HG02970 (cell line): Measurements from ENCODE around the gene IL12B.
"Not testable (repeated sequence)": the region's sequence is repeated elsewhere in the genome, so short reads cannot be mapped to it uniquely, and the experiment has no call there.

Experiments used
- ATAC-seq: cut with Tn5 transposase; IDR thresholded peaks from one replicate; pipeline ENCODE4 v1.9.1; 2021; ENCODE audit warnings: mild to moderate bottlenecking, moderate library complexity, moderate number of reproducible peaks; ENCODE audit not compliant: unreplicated experiment, low FRiP score

IL12B gene

DNA sequence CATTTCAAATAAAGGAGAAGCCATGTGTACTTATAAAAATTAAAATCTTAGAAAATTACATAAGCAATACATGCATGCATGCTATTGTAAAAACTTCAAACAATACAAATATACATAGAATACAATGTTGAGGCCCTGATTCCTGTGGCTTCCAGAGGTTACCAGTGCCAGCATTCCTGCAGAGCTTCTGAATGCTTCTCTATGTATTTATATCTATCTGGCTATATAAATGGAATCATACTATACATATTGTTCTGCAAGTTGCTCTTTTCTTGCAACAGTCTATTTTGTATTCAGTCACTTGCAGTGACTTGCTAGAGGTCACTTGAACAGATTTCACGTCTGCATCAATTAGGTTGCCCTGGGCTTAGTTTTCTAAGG, 3.2 kb upstream of the IL12B start:
- no peak for ATAC-seq

DNA sequence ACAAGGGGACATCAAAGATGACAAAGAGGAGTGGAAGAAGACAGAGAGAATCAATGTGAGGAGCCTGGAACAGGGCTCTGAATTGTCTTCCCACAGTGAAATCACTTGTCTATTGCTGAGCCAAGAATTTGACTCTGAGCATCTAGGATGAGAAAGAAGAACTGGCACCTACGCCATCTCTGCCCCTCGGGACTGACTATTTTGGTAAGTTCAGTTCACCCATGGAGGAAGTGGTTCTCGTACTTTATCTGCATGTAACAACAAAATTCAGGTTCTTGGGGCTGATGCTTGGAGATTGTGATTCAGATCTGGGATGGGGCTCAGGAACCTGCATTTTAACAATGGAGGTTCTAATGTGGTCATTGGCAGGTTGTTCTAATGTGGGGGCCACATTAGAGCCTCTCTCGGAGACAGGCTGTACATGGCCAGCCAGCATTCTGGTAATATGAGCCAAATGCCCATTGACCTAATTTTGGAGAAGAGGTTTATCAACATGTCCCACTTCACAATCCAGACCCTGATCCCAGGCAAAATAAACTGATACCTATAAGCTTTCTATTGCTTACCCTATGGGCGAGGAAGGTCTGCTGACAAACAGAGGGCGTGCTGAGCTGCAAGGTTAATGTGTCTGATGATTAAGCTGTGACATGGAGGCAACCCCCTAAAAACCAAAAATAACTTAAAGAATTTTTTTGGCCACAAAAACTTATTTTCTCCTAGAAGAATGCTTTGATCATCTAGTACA, 2.7 kb upstream of the IL12B start:
- ATAC-seq: no peak

DNA sequence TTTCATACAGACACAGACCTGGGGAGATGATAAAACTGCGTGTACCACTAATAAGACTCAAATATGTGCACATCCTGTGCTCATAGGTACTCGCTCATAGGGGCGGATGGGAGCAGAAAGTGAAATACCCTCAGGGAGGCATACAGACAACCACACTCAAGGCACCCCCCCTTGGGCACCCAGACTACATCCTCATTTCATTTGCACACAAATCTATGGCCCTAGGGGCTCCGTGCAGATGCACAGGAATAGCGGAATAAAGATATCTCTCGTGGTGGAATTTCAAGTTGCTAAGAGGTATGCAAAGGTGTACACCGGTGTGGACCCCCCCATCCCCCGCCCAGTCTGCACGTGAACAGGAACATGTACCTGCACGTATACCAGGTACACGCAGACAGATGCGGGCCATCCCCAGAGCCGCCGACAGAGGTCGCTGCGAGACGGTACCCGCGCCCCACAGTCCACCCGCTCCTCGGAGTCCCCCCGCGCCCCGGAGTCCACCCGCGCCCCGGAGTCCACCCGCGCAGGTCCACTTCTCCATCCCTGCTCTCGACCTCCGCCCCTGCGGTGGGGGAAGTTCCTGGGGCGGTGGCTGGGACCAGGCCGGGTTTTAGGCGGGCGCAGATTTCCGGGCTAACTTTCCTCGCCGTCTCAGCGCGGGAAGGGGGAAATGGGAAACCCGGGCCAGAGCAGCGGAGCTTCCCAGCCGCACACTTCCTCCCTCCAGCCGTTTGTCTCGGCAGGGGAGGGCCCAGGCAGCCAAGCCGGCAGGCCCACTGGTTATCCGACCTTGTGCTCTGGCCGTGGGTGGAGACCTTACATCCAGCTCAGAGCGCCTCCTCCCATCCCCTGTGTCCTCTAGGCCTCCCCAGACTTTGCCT, 1.0 kb upstream of the IL12B start:
- ATAC-seq: no peak

DNA sequence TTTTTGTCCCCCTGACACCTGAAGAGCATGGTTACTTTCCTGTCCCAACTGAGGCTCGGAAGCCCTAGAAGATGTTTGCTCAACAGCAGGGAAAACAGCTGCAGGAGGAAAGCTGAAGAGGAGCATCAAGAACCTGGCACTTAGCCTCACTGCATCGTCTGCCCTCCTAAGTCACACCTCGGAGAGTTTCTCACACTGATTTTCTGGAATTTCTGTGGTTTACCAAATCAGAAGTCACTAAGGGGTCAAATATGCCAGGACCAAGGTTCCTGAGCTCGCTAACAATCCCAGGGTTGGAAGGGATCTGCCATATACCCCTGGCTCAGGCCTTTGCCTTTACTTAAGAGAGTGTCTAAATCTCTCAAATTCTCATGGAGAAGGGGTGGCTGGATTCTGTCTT, 5.3 kb downstream of the IL12B start:
- no peak for ATAC-seq

DNA sequence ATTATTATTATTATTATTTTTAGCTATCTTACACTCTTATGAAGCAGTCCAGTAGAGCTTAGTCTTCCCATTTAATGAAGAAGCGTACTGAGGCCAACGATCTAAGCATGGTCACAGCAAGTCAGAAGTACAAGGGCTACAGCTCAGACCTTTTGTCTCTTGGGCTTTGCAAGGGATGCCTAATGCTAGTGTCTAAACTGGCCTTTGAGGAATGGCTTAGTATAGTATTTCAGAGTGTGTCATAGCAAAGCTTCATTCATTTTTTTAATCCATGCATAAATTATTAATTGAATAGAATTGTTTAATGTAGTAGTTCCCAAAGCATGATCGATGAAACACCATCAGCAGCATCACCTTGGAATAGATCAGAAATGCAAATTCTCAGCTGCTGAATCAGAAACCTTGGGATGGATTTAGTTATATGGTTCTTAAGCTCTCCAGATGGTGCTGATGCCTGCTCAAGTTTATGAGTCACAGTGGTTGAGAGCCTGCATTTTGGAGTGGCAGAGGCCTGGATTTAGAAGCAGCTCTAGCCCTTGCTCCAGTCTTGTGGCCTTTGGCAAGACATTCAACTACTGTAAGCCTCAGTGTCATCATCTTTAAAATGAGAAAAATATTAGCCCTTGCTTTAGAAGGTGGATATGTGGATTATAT, 6.1 kb downstream of the IL12B start:
- no peak for ATAC-seq

DNA sequence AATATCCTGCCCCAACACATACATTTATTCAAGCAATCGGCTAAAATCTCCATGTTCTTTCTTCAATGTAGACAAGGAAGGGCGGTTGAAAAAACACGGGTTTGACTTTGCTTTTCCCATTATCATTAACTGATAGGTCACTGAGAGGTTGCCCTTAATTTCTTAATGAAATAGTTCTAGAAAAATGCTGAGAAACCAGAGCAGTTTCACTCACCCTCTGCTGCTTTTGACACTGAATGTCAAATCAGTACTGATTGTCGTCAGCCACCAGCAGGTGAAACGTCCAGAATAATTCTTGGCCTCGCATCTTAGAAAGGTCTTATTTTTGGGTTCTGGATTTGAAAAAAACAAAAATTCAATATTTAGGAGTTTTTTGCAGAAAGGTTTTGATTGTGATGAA, 8.1 kb downstream of the IL12B start:
- ATAC-seq: no peak

DNA sequence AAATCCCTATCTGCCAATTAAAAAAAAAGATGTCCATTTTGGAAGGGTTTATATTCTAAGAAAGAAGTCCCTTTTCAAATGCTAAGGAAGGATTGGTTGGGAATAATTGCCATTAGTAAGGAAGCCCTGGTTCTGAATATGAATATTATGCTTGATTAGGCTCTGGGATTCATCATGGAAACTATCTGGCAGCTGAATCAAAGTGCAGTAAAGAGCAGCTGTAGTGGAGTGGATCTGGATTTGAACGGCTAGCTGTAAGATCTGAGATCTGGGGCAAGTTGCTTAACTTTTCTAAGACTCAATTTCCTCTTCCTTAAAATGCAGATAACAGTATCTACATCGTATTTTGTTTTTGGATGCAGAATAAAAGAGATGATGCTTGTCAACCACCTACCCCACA, 10.5 kb downstream of the IL12B start:
- no peak for ATAC-seq

DNA sequence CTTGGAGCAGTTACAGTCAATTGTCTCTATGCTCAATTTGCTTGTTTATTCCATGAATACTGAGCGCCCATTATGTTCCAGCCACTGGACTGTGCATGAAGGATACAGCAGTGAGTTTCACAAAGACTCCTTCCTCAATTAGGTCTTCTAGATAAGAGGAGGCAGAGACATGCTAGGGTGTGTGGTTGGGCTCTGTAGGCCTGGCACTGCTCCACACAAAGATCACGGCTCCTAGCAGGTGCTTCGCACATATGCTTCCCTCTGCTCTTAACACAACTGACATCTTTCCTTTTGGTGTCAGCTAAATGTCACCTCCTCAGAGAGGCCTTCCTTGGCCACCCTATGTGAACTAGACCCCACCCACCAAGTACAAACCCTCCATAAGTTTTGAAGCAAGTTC, 10.9 kb downstream of the IL12B start:
- ATAC-seq: no peak

DNA sequence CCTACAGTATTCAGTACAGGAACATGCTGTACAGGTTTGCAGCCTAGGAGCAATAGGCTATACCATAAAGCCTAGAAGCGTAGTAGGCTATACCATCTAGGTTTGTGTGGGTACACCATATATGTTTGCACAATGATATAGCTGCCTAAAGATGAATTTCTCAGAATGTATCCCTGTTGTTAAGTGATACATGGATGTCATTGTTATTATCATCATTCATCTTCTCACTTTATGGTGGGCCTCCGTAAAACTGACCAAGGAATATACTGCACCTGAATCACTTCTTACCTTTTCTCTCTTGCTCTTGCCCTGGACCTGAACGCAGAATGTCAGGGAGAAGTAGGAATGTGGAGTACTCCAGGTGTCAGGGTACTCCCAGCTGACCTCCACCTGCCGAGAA, 11.8 kb downstream of the IL12B start:
- ATAC-seq: no peak

DNA sequence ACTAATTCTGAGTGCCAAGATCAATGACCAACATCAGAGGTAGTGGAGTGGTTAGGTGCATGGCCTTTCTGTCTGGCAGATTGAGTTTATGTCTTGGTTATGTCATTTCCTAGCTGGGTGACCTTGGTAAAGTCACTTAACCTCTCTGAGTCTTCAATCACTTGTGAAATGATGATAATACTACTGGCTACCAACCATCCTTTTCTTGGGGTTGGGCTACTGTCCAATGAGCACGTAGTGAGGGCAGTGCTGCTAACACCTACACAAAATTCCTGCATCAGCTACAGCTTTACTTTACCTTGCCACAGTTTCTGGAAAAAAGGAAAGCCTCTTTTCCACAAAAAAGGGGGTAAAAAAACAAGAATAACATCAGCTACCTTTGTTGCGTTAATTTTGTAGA, 12.4 kb downstream of the IL12B start:
- no peak for ATAC-seq

DNA sequence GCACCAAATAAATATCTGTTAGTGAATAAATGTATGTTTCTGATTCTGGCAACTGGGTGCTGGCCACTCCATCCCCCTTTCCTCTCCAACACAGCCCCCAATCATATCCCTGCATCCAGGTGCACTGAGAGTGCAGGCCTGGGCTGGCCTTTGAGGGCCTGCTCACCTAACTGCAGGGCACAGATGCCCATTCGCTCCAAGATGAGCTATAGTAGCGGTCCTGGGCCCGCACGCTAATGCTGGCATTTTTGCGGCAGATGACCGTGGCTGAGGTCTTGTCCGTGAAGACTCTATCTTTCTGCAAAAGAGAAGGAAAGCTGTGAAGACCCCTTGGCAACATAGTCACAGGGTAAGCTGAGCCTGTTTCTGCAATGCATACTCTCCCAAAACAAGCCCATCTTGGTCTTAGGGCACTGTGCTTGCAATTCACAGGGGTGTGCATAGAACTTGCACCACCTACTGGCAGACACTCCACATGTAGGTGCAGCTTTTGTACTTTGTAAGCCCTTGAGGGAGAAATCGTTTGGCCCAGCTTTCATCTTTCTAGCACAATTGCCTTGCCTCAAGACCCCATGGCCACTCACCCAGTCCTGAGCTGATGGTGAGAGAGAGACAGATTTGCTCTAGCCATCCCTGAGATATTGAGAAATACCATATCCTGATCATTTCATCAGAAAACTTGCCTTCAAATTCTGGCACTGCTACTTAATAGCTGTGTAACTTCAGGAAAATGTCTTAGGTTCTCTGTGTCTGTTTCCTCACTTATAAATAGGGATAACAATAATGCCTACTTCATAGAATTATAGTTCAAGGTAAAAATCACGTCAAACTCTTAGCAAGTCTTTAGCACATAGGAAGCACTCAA, 13.5 kb downstream of the IL12B start:
- ATAC-seq: no peak

DNA sequence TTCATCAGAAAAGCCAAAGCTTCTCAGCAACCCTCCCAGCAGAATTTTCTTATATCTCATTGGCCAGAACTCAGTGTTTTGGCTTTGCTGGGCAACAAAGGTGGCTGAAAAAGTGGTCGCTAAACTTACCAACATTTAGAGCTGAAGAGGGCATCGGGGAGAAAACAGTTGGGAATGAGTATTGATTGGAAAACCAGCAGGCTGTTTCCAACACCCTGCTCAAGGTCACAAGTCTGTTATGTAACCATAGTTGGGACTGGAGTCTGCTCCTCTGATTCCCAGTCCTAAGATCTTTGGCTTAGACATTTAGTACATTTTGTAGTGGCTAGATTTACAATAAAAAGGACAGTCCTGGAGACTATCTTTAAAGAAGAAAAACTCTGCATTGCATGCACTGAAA, 17.1 kb downstream of the IL12B start:
- ATAC-seq: no peak

DNA sequence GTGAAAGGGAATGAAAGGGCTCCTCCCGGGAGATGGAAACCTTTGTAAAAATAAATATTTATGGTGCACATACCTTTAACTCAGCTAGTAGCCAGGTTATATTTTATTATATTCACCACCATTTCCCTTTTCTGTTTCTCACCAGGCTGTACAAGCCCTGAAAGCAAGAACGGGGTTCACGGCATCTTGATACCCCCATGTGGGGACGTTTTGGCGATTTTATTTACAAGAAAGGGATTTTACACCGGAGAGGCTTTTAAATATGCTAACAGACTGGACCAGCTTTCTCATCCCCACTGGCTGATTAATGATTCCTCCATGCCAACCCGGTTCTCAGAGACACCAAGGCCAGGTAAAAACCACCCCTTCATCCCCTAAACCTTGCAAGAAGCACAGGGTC, 19.2 kb downstream of the IL12B start:
- no peak for ATAC-seq

DNA sequence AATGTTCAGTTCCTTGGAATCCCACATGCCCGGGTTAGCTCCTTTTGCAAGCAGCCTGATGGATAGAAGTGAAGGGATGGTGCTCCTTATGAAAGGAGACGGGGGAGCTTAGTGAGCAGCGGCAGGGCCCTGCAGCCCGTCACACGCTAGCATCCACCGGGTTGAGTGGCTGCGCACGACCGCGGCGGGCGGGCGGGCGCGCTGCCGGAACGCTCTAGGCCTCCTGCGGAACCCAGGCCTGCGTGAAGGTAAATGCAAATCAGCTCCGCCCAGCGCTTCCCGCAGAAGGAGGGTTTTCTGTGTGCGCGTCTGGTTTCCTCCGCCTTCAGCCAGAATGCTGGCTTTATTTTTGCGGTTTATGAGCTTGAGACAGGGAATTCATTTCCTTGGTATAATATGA, 19.8 kb downstream of the IL12B start:
- ATAC-seq: no peak

DNA sequence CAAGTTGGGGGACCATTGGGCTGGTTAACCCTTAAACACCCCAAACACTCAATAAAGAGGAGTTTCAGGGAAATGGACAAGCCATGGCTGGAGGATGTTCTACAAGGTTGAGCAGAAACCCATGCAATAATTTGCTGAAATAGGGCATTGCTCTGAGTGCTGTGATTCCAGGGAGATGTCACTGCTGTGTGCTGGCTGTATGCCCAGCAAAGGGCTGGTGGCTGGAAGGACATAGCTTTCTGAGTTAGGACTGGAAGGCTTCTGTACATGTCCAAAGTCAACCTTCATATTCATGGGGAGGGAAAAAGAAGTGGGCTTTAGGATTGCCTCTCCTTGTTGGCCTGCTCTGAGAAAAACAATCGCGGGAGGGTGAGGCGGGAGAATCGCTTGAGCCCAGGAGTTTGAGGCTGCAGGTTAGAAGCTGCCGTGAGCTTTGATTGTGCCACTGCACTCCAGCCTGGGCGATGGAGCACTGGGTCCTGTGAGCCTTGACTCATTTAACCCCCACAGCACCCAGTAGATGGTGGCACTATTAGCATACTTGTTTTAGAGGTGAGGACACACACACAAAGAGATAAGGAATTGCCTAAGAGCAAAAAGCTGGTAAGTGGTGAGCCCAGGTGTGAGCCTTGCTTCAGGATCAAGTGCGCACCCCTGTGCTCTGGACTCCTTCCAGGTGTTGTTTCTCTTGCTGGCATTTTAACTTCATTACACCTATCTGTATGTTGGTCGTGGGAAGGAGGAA, 20.4 kb downstream of the IL12B start:
- no peak for ATAC-seq

DNA sequence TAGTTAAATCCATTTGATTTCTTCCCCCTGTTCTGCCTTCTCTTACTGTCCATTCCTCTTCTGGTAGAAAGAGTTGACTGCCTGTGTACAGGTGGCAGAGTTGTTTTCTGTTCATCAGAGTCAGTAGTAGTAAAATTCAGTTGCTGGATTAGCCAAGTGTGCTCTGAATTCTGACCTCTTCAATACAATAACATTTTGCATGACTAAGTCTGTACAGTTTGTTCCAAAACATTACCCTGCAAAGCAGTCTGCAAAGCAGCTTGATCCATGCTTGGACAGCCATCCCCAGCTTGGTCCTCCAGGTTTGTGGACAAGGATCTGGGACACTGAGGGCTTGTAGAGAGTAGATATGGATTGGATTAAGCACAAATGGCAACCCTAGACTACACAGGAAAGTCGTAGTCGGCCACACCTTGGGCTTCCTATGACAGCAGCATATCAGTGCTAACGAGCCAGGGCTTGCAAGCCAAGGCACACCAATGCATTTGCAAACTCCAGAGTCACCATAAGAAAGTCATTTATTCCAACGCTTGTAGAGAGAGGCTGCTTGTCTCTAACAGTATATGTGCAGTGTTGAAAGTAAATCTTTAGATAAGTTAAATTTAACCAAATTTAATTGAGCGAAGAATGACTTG, 25.2 kb downstream of the IL12B start:
- ATAC-seq: no peak

DNA sequence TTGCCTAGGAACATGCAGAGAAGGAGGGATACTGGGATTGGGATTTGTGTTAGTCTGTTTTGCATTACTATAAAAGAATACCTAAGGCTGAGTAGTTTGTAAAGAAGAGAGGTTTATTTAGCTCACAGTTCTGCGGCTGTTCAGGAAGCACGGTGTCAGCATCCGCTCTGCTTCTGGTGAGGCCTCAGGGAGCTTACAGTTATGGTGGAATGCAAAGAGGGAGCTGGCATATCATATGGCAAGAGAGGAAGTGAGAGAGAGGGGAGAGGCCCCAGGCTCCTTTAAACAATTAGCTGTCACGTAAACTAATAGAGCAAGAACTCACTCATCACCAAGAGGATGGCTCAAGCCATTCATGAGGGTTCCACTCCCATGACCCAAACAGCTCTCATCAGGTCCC, 27.0 kb downstream of the IL12B start:
- ATAC-seq: no peak

DNA sequence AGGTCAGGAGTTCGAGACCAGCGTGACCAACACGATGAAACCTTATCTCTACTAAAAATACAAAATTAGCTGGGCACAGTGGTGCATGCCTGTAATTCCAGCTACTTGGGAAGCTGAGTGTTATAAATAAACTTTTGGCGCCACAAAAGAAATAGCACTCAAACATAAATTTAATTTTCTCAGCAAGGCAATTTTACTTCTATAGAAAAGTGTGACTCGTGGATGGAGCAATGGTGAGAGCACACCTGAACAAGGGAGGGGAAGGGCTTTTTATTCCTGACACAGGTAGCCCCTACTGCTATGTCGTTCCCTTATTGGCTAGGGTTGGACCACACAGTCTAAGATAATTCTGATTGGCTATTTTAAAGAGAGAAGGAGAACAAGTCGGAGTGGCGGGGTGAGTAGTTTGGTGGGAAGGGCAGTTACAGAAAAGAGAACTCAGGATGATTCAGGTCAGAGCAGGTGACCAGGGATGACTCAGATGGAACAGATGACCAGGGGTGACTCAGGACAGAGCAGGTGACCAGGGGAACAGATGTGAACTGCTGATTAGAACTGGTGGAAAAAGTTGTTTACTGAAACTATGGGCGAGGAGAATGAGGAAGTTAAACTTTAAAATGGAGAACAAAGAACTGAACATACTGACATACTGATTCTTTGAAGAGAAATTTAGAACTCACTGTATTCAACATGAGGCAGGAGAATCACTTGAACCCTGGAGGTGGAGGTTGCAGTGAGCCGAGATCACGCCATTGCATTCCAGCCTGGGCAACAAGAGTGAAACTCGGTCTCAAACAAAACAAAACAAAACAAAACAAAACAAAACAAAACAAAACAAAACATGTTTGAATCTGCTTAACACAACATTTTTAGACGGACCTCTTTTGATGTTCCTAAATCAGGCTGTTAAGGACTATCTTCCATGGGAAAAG, 28.1 kb downstream of the IL12B start:
- not testable (repeated sequence) for ATAC-seq
